ENCODE measurements around the gene MAPKAP1.
"Not testable (repeated sequence)": the region's sequence is repeated elsewhere in the genome, so short reads cannot be mapped to it uniquely, and the experiment has no call there.

The MAPKAP1 gene

DNA sequence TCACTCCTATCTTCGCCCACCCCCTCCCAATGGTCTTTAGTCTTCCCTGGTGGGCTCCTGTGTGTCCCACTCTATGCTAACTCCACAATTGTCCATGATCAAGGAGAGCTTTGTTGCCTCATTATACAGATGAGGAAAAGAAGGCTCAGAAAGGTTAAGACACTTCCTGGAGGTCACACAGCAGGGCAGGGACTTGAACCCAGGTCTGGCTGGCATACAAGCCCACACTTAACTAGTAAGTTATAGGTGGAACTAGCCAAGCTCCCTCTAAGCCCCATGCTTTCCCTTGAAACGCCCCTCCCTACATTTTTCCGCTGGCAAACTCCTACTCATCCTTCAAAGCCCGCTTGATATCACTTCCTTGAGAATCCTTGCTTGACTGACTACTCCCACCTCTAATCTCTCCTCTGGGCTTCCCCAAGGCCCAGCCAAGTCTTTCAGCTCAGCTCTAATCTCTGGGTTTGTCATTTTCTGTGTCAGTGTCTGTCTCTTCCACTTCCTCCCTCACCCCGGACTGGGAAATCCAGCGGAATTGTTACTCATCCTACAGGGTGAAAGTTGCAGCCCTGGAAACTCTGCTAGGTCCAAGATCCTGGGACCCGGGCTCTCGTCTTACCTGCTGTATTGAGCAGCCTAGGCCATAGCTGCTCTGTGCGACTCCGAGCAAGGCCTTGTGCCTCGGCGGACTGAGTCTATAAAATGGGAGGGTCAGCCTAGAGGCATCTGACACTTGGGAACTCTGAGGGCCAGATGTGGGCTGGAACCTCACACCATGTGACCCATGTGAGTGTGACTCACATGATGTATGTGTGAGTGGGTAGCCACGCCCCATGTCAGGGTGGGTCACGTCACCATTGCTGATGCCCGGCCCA lies 300.8 kb downstream of the MAPKAP1 start:
- no peak overlapping the region for H3K27ac ChIP-seq
- TF ChIP-seq, protein P1, sequence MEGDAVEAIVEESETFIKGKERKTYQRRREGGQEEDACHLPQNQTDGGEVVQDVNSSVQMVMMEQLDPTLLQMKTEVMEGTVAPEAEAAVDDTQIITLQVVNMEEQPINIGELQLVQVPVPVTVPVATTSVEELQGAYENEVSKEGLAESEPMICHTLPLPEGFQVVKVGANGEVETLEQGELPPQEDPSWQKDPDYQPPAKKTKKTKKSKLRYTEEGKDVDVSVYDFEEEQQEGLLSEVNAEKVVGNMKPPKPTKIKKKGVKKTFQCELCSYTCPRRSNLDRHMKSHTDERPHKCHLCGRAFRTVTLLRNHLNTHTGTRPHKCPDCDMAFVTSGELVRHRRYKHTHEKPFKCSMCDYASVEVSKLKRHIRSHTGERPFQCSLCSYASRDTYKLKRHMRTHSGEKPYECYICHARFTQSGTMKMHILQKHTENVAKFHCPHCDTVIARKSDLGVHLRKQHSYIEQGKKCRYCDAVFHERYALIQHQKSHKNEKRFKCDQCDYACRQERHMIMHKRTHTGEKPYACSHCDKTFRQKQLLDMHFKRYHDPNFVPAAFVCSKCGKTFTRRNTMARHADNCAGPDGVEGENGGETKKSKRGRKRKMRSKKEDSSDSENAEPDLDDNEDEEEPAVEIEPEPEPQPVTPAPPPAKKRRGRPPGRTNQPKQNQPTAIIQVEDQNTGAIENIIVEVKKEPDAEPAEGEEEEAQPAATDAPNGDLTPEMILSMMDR (IDR thresholded peaks at IDR 0.05), result no peak
- H3K9me3 ChIP-seq, result no peaks in the 10 kb centered on the region
- peaks cover 9 to 13% of the 10 kb centered on the region in 2 experiments for H3K4me1 ChIP-seq (ENCODE audit: control insufficient read depth in 1 of 2, insufficient read depth in 1 of 2, low read depth in 1 of 2, low read length in 1 of 2)
- H3K27me3 ChIP-seq, result peaks cover 48% of the 10 kb centered on the region
- no peaks in the 10 kb centered on the region for H3K36me3 ChIP-seq
- no peak overlapping the region for H3K4me3 ChIP-seq (ENCODE audit: low read depth in 1 of 2, low read length in 1 of 2)

DNA sequence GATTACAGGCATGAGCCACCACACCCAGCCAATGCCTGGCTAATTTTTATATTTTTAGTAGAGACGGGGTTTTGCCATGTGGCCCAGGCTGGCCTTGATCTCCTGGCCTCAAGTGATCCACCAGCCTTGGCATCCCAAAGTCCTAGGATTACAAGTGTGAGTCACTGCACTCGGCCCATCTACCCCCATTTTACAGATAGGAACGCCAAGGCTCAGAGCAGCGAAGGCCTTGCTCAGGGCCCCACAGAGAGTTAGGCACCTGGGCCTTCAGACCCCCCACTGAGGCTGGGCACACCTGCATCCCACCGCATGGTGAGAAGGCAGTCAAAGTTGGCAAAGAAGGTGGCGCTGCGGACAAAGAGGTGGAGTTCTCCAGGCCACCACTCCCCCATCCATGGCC lies 302.3 kb downstream of the MAPKAP1 start:
- no peaks in the 10 kb centered on the region for H3K9me3 ChIP-seq
- no peak overlapping the region for H3K4me3 ChIP-seq (ENCODE audit: low read depth in 1 of 2, low read length in 1 of 2)
- H3K27me3 ChIP-seq, result peaks cover 33% of the 10 kb centered on the region
- H3K4me1 ChIP-seq (ENCODE audit: control insufficient read depth in 1 of 2, insufficient read depth in 1 of 2, low read depth in 1 of 2, low read length in 1 of 2), result peaks cover 9 to 13% of the 10 kb centered on the region in 2 experiments
- no peak overlapping the region for H3K27ac ChIP-seq
- H3K36me3 ChIP-seq, result no peaks in the 10 kb centered on the region
- TF ChIP-seq, protein P1 (IDR thresholded peaks at IDR 0.05), result no peak

DNA sequence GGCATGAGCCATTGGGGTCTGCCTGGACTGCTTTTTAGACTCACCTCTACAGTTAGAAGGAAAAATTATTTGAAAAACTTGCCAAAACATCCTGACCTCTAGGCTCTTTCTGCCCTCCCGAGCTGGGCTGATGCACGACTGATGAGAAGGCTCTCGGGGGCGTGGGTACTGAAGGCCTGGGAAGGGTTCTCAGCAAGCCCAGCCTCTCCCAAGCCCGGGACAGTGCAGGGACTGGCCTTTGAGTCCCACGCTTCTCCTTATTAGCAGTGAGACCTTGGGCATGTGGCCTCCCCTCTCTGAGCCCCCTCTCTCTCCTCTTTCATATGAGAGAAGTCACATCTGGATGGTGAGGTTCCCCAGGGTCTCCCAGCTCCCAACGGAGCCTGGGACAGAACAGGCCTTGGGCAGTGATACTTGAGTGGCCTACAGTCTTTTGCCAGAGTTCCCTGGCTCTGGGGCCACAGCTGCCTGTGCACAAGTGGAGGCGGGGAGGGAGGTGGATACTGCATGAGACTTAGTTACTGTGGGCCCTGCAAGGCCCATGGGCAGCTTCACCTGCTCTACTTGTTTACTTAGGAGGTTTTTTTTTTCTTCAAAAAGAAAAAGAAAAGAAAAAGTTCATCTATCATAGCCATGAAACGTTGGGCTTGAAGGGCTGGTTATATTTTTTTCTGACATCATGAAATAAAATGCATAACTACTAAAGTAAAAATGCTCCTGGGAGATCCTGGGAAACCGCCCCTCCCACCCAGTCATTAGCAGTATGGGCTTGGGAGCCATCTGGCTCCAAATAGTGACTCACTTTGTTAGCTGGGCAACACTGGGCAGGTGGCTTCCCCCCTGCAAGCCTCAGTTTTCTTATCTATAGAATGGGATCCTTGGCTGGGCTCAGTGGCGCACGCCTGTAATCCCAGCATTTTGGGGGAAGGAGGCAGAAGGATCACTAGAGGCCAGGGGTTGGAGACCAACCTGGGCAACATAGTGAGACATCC lies 306.0 kb downstream of the MAPKAP1 start:
- Histone ChIP-seq H3K27me3 (no peaks in the 10 kb centered on the region), H3K36me3 (no peaks in the 10 kb centered on the region), H3K9me3 (no peaks in the 10 kb centered on the region), H3K4me1 (ENCODE audit: control insufficient read depth in 1 of 2, insufficient read depth in 1 of 2, low read depth in 1 of 2, low read length in 1 of 2) (no peaks in the 10 kb centered on the region), H3K27ac (no peak overlapping the region), H3K4me3 (ENCODE audit: low read depth in 1 of 2, low read length in 1 of 2) (no peak overlapping the region)
- TF ChIP-seq, protein P1 (IDR thresholded peaks at IDR 0.05), result no peak

DNA sequence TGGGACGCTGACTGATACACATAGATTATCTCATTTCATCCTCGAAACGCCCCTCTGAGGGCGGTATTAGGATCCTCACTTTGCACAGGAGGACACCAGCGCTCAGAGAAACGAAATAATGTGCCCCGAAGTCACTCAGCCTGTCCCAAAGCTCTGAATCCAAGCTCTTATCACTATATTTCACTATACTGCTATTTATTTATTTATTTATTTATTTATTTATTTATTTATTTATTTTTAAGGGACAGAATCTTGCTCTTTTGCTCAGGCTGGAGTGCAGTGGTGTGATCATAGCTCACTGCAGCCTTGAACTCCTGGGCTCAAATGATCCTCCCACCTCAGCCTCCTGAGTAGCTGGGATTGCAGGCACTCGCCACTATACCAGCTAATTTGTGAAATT lies 306.8 kb downstream of the MAPKAP1 start:
- not testable (repeated sequence) for H3K9me3 ChIP-seq; H3K36me3 ChIP-seq; H3K27me3 ChIP-seq; H3K4me1 ChIP-seq (ENCODE audit: control insufficient read depth in 1 of 2, insufficient read depth in 1 of 2, low read depth in 1 of 2, low read length in 1 of 2); H3K4me3 ChIP-seq (ENCODE audit: low read depth in 1 of 2, low read length in 1 of 2); H3K27ac ChIP-seq

DNA sequence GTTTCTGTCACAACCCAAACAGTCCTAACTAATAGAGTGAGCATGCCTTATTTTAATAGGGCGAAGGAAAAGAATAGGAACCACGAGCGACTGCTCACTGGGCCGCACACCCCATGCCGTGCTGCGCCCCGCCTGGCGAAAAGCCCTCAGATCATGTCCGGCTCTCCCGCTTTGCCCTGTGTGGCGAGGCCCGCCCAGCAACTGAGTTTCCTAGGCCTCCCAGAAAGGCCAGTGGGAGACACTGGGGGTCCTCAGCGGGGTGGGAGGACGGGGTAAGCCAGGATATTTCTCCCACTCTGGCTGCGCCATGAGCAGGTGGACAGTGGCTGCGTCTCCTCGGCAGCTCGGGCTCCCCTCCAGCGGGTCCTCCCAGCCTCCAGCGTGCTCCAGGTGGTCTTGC lies 307.3 kb downstream of the MAPKAP1 start:
- TF ChIP-seq, protein P1 (IDR thresholded peaks at IDR 0.05), result no peak
- no peak overlapping the region for H3K4me3 ChIP-seq (ENCODE audit: low read depth in 1 of 2, low read length in 1 of 2)
- H3K36me3 ChIP-seq, result no peaks in the 10 kb centered on the region
- no peaks in the 10 kb centered on the region for H3K4me1 ChIP-seq (ENCODE audit: control insufficient read depth in 1 of 2, insufficient read depth in 1 of 2, low read depth in 1 of 2, low read length in 1 of 2)
- no peaks in the 10 kb centered on the region for H3K9me3 ChIP-seq
- H3K27me3 ChIP-seq, result no peaks in the 10 kb centered on the region
- H3K27ac ChIP-seq, result no peak overlapping the region
